B cell (primary cell): ENCODE results near the gene PPP2R5C. TPM values are rescaled to one million over a fixed set of nuclear protein-coding genes. Genes with fewer than 3 reads are reported as not detected.

Source experiments
- ATAC-seq: fragments of 200-7000 bp; cut with Tn5 transposase; one replicate; pipeline ENCODE4 v1.10.0; 2021; ENCODE audit warnings: low read depth, mild to moderate bottlenecking, moderate number of reproducible peaks, moderate library complexity
- CTCF ChIA-PET: fragments of 350-600 bp; sonication (Branson Sonifier 250); formaldehyde crosslinking; loops from one replicate; lab custom pipeline; 2021; ENCODE audit warnings: antibody characterized with exemption, inconsistent platforms; lab: Charles Lee
- POLR2A ChIA-PET: fragments of 350-600 bp; sonication (Branson Sonifier 250); formaldehyde crosslinking; loops from one replicate; lab custom pipeline; 2021; ENCODE audit warnings: antibody characterized with exemption; lab: Charles Lee
- DNase-seq: peaks from one replicate; pipeline ENCODE4 v3.0.0; 2013
- H2AFZ ChIP-seq: 2 replicates; pipeline ENCODE4 v1.6.1; 2012; ENCODE audit warnings: mild to moderate bottlenecking, low read depth, low read length; ENCODE audit not compliant: insufficient read depth, poor library complexity, severe bottlenecking
- H3K27ac ChIP-seq, 2 donors: 1 replicate in 1 of 2; 2 replicates in 1 of 2; pipeline ENCODE4 v1.5.1; 2012 to 2013; ENCODE audit warnings: low read length in 2 of 2, mild to moderate bottlenecking in 2 of 2, moderate library complexity in 1 of 2
- H3K27me3 ChIP-seq, 4 experiments: fragments of 200-600 bp in 1 of 4; sonication (generic) in 1 of 4; replicated peaks in 1 of 4; 1 replicate in 2 of 4; 2 replicates in 2 of 4; pipeline versions ENCODE4 v1.6.1 to v1.7.0; 2013 to 2016; ENCODE audit warnings: low read length in 3 of 4, mild to moderate bottlenecking in 2 of 4, mixed read lengths in 1 of 4, moderate library complexity in 1 of 4; ENCODE audit not compliant: insufficient read depth in 4 of 4, control insufficient read depth in 3 of 4; ENCODE audit errors: control extremely low read depth in 1 of 4
- H3K36me3 ChIP-seq, 2 experiments: replicated peaks in 1 of 2; 1 replicate in 1 of 2; 2 replicates in 1 of 2; pipeline versions ENCODE4 v1.6.1 to v1.7.1; 2013; ENCODE audit warnings: low read length in 1 of 2; ENCODE audit not compliant: insufficient read depth in 2 of 2, control insufficient read depth in 1 of 2; ENCODE audit errors: control extremely low read depth in 1 of 2, extremely low read depth in 1 of 2
- H3K4me1 ChIP-seq, 2 donors: fragments of 200-600 bp in 1 of 2; sonication (generic) in 1 of 2; 1 replicate in 1 of 2; 2 replicates in 1 of 2; pipeline versions ENCODE4 v1.5.1 to v1.6.1; 2013 to 2017; ENCODE audit warnings: low read length in 2 of 2; ENCODE audit not compliant: control insufficient read depth in 2 of 2, insufficient read depth in 2 of 2
- H3K4me2 ChIP-seq: replicated peaks from 2 replicates; pipeline ENCODE3; 2012; ENCODE audit warnings: mild to moderate bottlenecking, low read depth, low read length; ENCODE audit not compliant: poor library complexity, severe bottlenecking
- H3K4me3 ChIP-seq, 5 experiments: fragments of 200-600 bp in 1 of 5; sonication (generic) in 1 of 5; 1 replicate in 3 of 5; 2 replicates in 2 of 5; pipeline versions ENCODE4 v1.5.1 to v1.7.0; 2011 to 2016; ENCODE audit warnings: low read length in 4 of 5, mild to moderate bottlenecking in 4 of 5, low read depth in 2 of 5, control low read depth in 1 of 5, moderate library complexity in 1 of 5; ENCODE audit not compliant: insufficient read depth in 1 of 5; ENCODE audit errors: control extremely low read depth in 1 of 5, extremely low read depth in 1 of 5
- H3K79me2 ChIP-seq: fragments of 200-600 bp; sonication (generic); one replicate; pipeline ENCODE4 v1.6.0; 2016; ENCODE audit warnings: low read length; ENCODE audit not compliant: control insufficient read depth, insufficient read depth
- H3K9ac ChIP-seq: fragments of 200-600 bp; sonication (generic); 2 replicates; pipeline ENCODE4 v1.6.1; 2017; ENCODE audit warnings: mild to moderate bottlenecking, low read length, moderate library complexity
- H3K9me3 ChIP-seq, 3 donors: one replicate each; pipeline versions ENCODE4 v1.6.1 to v1.7.1; 2013; ENCODE audit warnings: low read length in 2 of 3; ENCODE audit not compliant: control insufficient read depth in 2 of 3, insufficient read depth in 1 of 3; ENCODE audit errors: control extremely low read depth in 1 of 3
- H4K20me1 ChIP-seq: 2 replicates; pipeline ENCODE4 v1.6.0; 2012; ENCODE audit warnings: mild to moderate bottlenecking, low read length; ENCODE audit not compliant: insufficient read depth, control insufficient read depth, poor library complexity, severe bottlenecking
- H3K27ac Mint-ChIP-seq: one replicate; pipeline ENCODE4 v1.8.0; 2021; ENCODE audit warnings: mixed read lengths
- H3K27me3 Mint-ChIP-seq: one replicate; pipeline ENCODE4 v1.8.0; 2021; ENCODE audit warnings: mixed read lengths
- H3K4me1 Mint-ChIP-seq: one replicate; pipeline ENCODE4 v1.8.0; 2021; ENCODE audit warnings: mixed read lengths
- H3K4me3 Mint-ChIP-seq: one replicate; pipeline ENCODE4 v1.8.0; 2021; ENCODE audit warnings: mixed read lengths
- H3K9me3 Mint-ChIP-seq: one replicate; pipeline ENCODE4 v1.8.0; 2022; ENCODE audit warnings: mixed read lengths; ENCODE audit not compliant: insufficient read depth
- CTCF ChIP-seq: fragments of 200-600 bp; IDR thresholded peaks from one replicate; pipeline ENCODE4 v1.8.0; 2022; ENCODE audit warnings: antibody characterized with exemption, mild to moderate bottlenecking
- EZH2 ChIP-seq: IDR thresholded peaks from 2 replicates; pipeline ENCODE4 v1.6.1; 2012; ENCODE audit warnings: borderline replicate concordance, low read depth, mild to moderate bottlenecking, moderate library complexity, low read length; ENCODE audit not compliant: insufficient read depth, poor library complexity, severe bottlenecking
- WGBS: methylation state at CpG from one replicate; pipeline ENCODE4 v1.1.5; 2013; ENCODE audit warnings: missing lambda C conversion rate; ENCODE audit not compliant: insufficient coverage; 5-methylcytosine and 5-hydroxymethylcytosine counted together
- intact Hi-C: fragments of 100-400 bp; cut with micrococcal nuclease; formaldehyde crosslinking; loops from one replicate; pipeline ENCODE4 v1.10.0; 2022
- polyA plus RNA-seq: library from polyadenylated mRNA; depleted of rRNA; stranded (reverse); fragments of >200 nt; gene quantifications from 2 replicates; pipeline ENCODE4 v1.2.3, GENCODE V29; 2012
- total RNA-seq, 2 donors: library from RNA; stranded (reverse); fragments of 120-200 nt in 1 of 2; gene quantifications; 1 replicate in 1 of 2; 2 replicates in 1 of 2; pipeline versions ENCODE4 v1.2.3 to v1.2.4, GENCODE V29; 2013 to 2022

PPP2R5C gene
- total and polyA plus RNA-seq, 2 donors (not counting 1 experiment from before 2014, with no cell fraction given): 91.7 to 330 TPM

- intact Hi-C loops: no loop called here
- no peaks in the 10 kb centered on the region for H3K9me3 Mint-ChIP-seq
- ChIA-PET POLR2A (no interaction called here), CTCF (interaction anchor here (1.4 to 15.9 kb wide), 3 partner anchors 12 to 70 kb away, joined by 3 to 190 read pairs (median 5); no protein-coding TSS in a partner anchor)
- peaks cover 48% of the 10 kb centered on the region for H3K4me1 Mint-ChIP-seq
- H3K27me3 Mint-ChIP-seq: no peaks in the 10 kb centered on the region
- Histone ChIP-seq H2AFZ (no peak overlapping the region), H3K36me3 (no peaks in the 10 kb centered on the region), H3K27ac (no peak overlapping the region), H3K9me3 (no peaks in the 10 kb centered on the region), H3K4me2 (no peak overlapping the region), H3K27me3 (no peaks in the 10 kb centered on the region), H3K4me1 (peaks cover 40 to 53% of the 10 kb centered on the region in 2 donors), H3K4me3 (no peak overlapping the region), H4K20me1 (no peaks in the 10 kb centered on the region), H3K9ac (no peak overlapping the region), H3K79me2 (peaks cover 28% of the 10 kb centered on the region)
- DNase-seq (no peak), ATAC-seq (no peak)
- H3K27ac Mint-ChIP-seq: peak overlapping the region; percentile 12
- 85% methylated on average over 6 of the region's 8 CpGs for WGBS
- no peak for TF ChIP-seq EZH2
- TF ChIP-seq CTCF: no peak
- H3K4me3 Mint-ChIP-seq: no peak overlapping the region
These were observed 11.3 kb downstream of the PPP2R5C start for GRCh38 chr14:101772770-101773169.

- Histone ChIP-seq H3K9me3 (no peaks in the 10 kb centered on the region), H3K4me3 (no peak overlapping the region), H3K27ac (no peak overlapping the region), H3K27me3 (no peaks in the 10 kb centered on the region), H3K4me1 (peaks cover 40 to 55% of the 10 kb centered on the region in 2 donors), H4K20me1 (no peaks in the 10 kb centered on the region), H3K4me2 (no peak overlapping the region), H2AFZ (no peak overlapping the region), H3K9ac (no peak overlapping the region), H3K36me3 (no peaks in the 10 kb centered on the region), H3K79me2 (peaks cover 26% of the 10 kb centered on the region)
- TF ChIP-seq CTCF (no peak), EZH2 (no peak)
- 53% methylated on average over 2 of the region's 2 CpGs for whole genome bisulfite sequencing
- ChIA-PET POLR2A (interaction anchor here (2.1 kb wide), 1 partner anchor 36 kb away, joined by 7 read pairs; no protein-coding TSS in a partner anchor), CTCF (interaction anchor here (0.5 to 15.9 kb wide), 11 partner anchors 11 to 543 kb away, joined by 3 to 190 read pairs (median 4); no protein-coding TSS in a partner anchor)
- Mint-ChIP-seq H3K27me3 (no peaks in the 10 kb centered on the region), H3K9me3 (no peaks in the 10 kb centered on the region), H3K4me1 (peaks cover 52% of the 10 kb centered on the region), H3K4me3 (no peak overlapping the region), H3K27ac (peak overlapping the region; percentile 12)
- ATAC-seq (no peak), DNase-seq (no peak)
- intact Hi-C loops: no loop called here
These were observed 11.9 kb downstream of the PPP2R5C start for GRCh38 chr14:101773378-101773777.
